HG03469 (cell line): ENCODE measurements around the gene MAP3K14.

ENCODE experiments used
- ATAC-seq: cut with Tn5 transposase; IDR thresholded peaks from one replicate; pipeline ENCODE4 v1.9.1; 2021; ENCODE audit warnings: mild to moderate bottlenecking, moderate library complexity, moderate number of reproducible peaks; ENCODE audit not compliant: unreplicated experiment

MAP3K14 gene

GRCh38 chr17:45339646-45340605, 23.1 kb upstream of the MAP3K14 start:
- ATAC-seq = no peak

- no peak for ATAC-seq
These were observed 22.2 kb upstream of the MAP3K14 start for GRCh38 chr17:45338996-45339535.

- ATAC-seq = no peak
These were observed 21.4 kb upstream of the MAP3K14 start for GRCh38 chr17:45338023-45338781.

- ATAC-seq = no peak
These were observed 19.8 kb upstream of the MAP3K14 start for GRCh38 chr17:45336390-45337182.

- ATAC-seq = no peak
These were observed 18.9 kb upstream of the MAP3K14 start for GRCh38 chr17:45335721-45336120.

- ATAC-seq = no peak
These were observed 18.2 kb upstream of the MAP3K14 start for GRCh38 chr17:45334701-45335677.

GRCh38 chr17:45334231-45334630, 17.4 kb upstream of the MAP3K14 start:
- ATAC-seq = no peak

- no peak for ATAC-seq
These were observed 16.9 kb upstream of the MAP3K14 start for GRCh38 chr17:45333702-45334092.

- ATAC-seq = no peak
These were observed 16.3 kb upstream of the MAP3K14 start for GRCh38 chr17:45332989-45333701.

GRCh38 chr17:45332505-45332904, 15.7 kb upstream of the MAP3K14 start:
- no peak for ATAC-seq

GRCh38 chr17:45326626-45327025, 9.8 kb upstream of the MAP3K14 start:
- no peak for ATAC-seq

GRCh38 chr17:45325810-45326209, 9.0 kb upstream of the MAP3K14 start:
- ATAC-seq = no peak

GRCh38 chr17:45324336-45324735, 7.5 kb upstream of the MAP3K14 start:
- ATAC-seq = no peak

GRCh38 chr17:45322168-45322567, 5.3 kb upstream of the MAP3K14 start:
- no peak for ATAC-seq

- ATAC-seq = no peak
These were observed 4.2 kb upstream of the MAP3K14 start for GRCh38 chr17:45320931-45321461.

GRCh38 chr17:45320349-45320930, 3.6 kb upstream of the MAP3K14 start:
- no peak for ATAC-seq

GRCh38 chr17:45319239-45319703, 2.5 kb upstream of the MAP3K14 start:
- ATAC-seq = no peak

- ATAC-seq = no peak
These were observed 1.9 kb upstream of the MAP3K14 start for GRCh38 chr17:45318561-45319230.
